ENCODE measurements around the gene SLC44A3. TPM values are rescaled to one million over a fixed set of nuclear protein-coding genes. Genes with fewer than 3 reads are reported as not detected.

The SLC44A3 gene
- total and polyA plus RNA-seq, 2 of the 13 experiments (the other 11 are each of a cell fraction or from before 2014, with no cell fraction given), result 6.8 to 14.1 TPM

DNA sequence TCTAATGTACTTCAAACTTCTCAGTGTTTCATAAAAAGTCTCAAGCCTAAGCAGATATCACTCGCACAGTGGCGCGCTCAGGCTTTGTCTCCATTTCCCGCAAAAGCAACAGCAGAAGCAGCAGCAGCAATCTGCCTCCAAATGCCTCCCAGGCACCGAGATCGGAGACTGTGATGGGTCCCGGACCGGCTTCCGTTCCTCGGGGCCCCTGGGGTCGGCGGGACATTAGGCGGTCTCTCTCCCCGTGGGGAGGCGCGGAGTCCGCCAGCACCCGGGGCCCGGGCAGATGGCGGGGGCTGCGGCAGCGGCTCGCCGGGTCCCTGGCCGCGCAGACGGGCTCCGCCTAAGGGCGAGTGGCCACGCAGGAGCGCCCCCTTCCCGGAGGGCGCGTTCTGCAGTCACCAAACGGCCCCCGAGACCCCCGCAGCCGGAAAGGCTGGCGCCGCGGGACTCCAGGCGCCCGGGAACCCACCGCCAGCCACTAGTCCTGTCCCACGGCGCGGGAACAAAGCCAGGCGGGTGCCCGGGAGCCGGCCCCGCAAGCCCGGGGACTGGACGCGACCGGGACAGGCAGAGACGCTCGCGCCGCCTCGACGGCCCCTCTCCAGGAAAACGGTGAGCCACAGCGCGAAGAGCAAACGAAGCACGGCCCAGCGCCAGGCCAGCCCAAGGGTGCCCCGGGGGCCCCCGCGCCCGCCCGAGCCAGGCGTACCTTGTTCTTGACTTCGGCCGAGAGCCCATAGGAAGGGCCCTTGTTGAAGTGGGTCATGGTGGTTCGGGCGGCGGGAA is 106.2 kb downstream of the SLC44A3 start (continued):
- TF ChIP-seq, protein P1, sequence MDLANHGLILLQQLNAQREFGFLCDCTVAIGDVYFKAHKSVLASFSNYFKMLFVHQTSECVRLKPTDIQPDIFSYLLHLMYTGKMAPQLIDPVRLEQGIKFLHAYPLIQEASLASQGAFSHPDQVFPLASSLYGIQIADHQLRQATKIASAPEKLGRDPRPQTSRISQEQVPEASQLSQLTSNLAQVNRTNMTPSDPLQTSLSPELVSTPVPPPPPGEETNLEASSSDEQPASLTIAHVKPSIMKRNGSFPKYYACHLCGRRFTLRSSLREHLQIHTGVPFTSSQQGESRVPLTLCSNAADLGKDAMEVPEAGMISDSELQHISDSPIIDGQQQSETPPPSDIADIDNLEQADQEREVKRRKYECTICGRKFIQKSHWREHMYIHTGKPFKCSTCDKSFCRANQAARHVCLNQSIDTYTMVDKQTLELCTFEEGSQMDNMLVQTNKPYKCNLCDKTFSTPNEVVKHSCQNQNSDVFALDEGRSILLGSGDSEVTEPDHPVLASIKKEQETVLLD (CRISPR knock-in tag; IDR thresholded peaks at IDR 0.05; ENCODE audit: low read depth), result peak; percentile 36; the same call in 1 of the 2 replicates
- 0 out of 2 replicates have a peak, but pooled peaks have one; percentile 0 for TF ChIP-seq ZNF564 (CRISPR knock-in tag; IDR thresholded peaks at IDR 0.05)
- TF ChIP-seq NFKBIZ (CRISPR knock-in tag; IDR thresholded peaks at IDR 0.05), result 0 out of 2 replicates have a peak, but pooled peaks have one; percentile 11
- peak; percentile 75 for TF ChIP-seq RAD21 (CRISPR knock-in tag; IDR thresholded peaks at IDR 0.05)
- peak; percentile 38 for TF ChIP-seq PHF8 (CRISPR knock-in tag; IDR thresholded peaks at IDR 0.05)
- TF ChIP-seq SRY (CRISPR knock-in tag; IDR thresholded peaks at IDR 0.05), result peak; percentile 85; the same call in 1 of the 2 replicates
- TF ChIP-seq ZGPAT (CRISPR knock-in tag; IDR thresholded peaks at IDR 0.05), result 0 out of 2 replicates have a peak, but pooled peaks have one; percentile 40
- TF ChIP-seq SALL2 (CRISPR knock-in tag; IDR thresholded peaks at IDR 0.05), result 0 out of 2 replicates have a peak, but pooled peaks have one; percentile 3
- 0 out of 2 replicates have a peak, but pooled peaks have one; percentile 45 for TF ChIP-seq ZNF234 (CRISPR knock-in tag; conservative IDR thresholded peaks at IDR 0.05)
- TF ChIP-seq, protein P2, sequence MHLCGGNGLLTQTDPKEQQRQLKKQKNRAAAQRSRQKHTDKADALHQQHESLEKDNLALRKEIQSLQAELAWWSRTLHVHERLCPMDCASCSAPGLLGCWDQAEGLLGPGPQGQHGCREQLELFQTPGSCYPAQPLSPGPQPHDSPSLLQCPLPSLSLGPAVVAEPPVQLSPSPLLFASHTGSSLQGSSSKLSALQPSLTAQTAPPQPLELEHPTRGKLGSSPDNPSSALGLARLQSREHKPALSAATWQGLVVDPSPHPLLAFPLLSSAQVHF (CRISPR knock-in tag; IDR thresholded peaks at IDR 0.05), result peak; percentile 28; the same call in 1 of the 2 replicates
- peak; percentile 25; the same call in 1 of the 2 replicates for TF ChIP-seq ZNF713 (CRISPR knock-in tag; IDR thresholded peaks at IDR 0.05)
- no peak; the same call in 1 of the 2 replicates for TF ChIP-seq DR1 (CRISPR knock-in tag; IDR thresholded peaks at IDR 0.05)
- TF ChIP-seq ZSCAN25 (CRISPR knock-in tag; IDR thresholded peaks at IDR 0.05), result 0 out of 2 replicates have a peak, but pooled peaks have one; percentile 15
- TF ChIP-seq ZFP90 (CRISPR knock-in tag; IDR thresholded peaks at IDR 0.05; ENCODE audit: borderline replicate concordance), result 0 out of 2 replicates have a peak, but pooled peaks have one; percentile 51
- peak; percentile 32; the same call in 1 of the 2 replicates for TF ChIP-seq ZNF678 (CRISPR knock-in tag; IDR thresholded peaks at IDR 0.05)
- TF ChIP-seq ZSCAN9 (CRISPR knock-in tag; IDR thresholded peaks at IDR 0.05; ENCODE audit: borderline replicate concordance), result 0 out of 2 replicates have a peak, but pooled peaks have one; percentile 10
- TF ChIP-seq ZNF142 (CRISPR knock-in tag; IDR thresholded peaks at IDR 0.05), result 0 out of 2 replicates have a peak, but pooled peaks have one; percentile 7
- TF ChIP-seq, protein P3, sequence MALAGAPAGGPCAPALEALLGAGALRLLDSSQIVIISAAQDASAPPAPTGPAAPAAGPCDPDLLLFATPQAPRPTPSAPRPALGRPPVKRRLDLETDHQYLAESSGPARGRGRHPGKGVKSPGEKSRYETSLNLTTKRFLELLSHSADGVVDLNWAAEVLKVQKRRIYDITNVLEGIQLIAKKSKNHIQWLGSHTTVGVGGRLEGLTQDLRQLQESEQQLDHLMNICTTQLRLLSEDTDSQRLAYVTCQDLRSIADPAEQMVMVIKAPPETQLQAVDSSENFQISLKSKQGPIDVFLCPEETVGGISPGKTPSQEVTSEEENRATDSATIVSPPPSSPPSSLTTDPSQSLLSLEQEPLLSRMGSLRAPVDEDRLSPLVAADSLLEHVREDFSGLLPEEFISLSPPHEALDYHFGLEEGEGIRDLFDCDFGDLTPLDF (CRISPR knock-in tag; IDR thresholded peaks at IDR 0.05), result 0 out of 2 replicates have a peak, but pooled peaks have one; percentile 5

All from HepG2 (cell line).